ENCODE measurements around the gene USP3. TPM values are rescaled to one million over a fixed set of nuclear protein-coding genes. Genes with fewer than 3 reads are reported as not detected.
A peak's percentile ranks its signal among the peaks of the same experiment; 100 is the strongest.

The USP3 gene
- total and polyA plus RNA-seq, 2 of the 13 experiments (the other 11 are each of a cell fraction or from before 2014, with no cell fraction given), result 14.3 to 61.2 TPM

- TF ChIP-seq ZFP82 (CRISPR knock-in tag; IDR thresholded peaks at IDR 0.05; ENCODE audit: borderline replicate concordance), result peak; percentile 43; the same call in 1 of the 2 replicates
- TF ChIP-seq ZNF629 (CRISPR knock-in tag; conservative IDR thresholded peaks at IDR 0.05), result no peak
- TF ChIP-seq KDM2A (CRISPR knock-in tag; IDR thresholded peaks at IDR 0.05; ENCODE audit: borderline replicate concordance, low read depth), result no peak; the same call in 1 of the 2 replicates
- TF ChIP-seq DBP (CRISPR knock-in tag; IDR thresholded peaks at IDR 0.05; ENCODE audit: not compliant biosample characterization), result peak; percentile 81
- peak; percentile 84; the same call in 1 of the 2 replicates for TF ChIP-seq ZNF235 (CRISPR knock-in tag; IDR thresholded peaks at IDR 0.05; ENCODE audit: borderline replicate concordance)
- TF ChIP-seq PAXIP1 (CRISPR knock-in tag; conservative IDR thresholded peaks at IDR 0.05), result 0 out of 2 replicates have a peak, but pooled peaks have one; percentile 1
- TF ChIP-seq GZF1 (CRISPR knock-in tag; IDR thresholded peaks at IDR 0.05), result no peak
- no peak; the same call in none of the 2 replicates for TF ChIP-seq FOXC1 (CRISPR knock-in tag; IDR thresholded peaks at IDR 0.05; ENCODE audit: borderline replicate concordance)
- TF ChIP-seq ZNF24 (IDR thresholded peaks at IDR 0.05), result no peak
- TF ChIP-seq DMAP1 (CRISPR knock-in tag; IDR thresholded peaks at IDR 0.05), result peak; percentile 86
- TF ChIP-seq ZNF891 (CRISPR knock-in tag; IDR thresholded peaks at IDR 0.05), result peak; percentile 73; the same call in 1 of the 2 replicates
- TF ChIP-seq ZFAT (CRISPR knock-in tag; conservative IDR thresholded peaks at IDR 0.05), result no peak
- TF ChIP-seq TRIM22 (IDR thresholded peaks at IDR 0.05), result no peak
- TF ChIP-seq ZNF430 (CRISPR knock-in tag; IDR thresholded peaks at IDR 0.05), result peak; percentile 65; the same call in 1 of the 2 replicates
- no peak for TF ChIP-seq GTF2F1 (IDR thresholded peaks at IDR 0.05; ENCODE audit: low read length)
- no peak for TF ChIP-seq ZNF713 (CRISPR knock-in tag; IDR thresholded peaks at IDR 0.05)
- 0 out of 2 replicates have a peak, but pooled peaks have one; percentile 80 for TF ChIP-seq ZNF343 (CRISPR knock-in tag; IDR thresholded peaks at IDR 0.05)
- no peak; the same call in 1 of the 2 replicates for TF ChIP-seq ETS1 (CRISPR knock-in tag; IDR thresholded peaks at IDR 0.05)
- no peak for TF ChIP-seq CREB3 (CRISPR knock-in tag; IDR thresholded peaks at IDR 0.05)
- TF ChIP-seq SMAD3 (CRISPR knock-in tag; IDR thresholded peaks at IDR 0.05), result no peak
- peak; percentile 90; the same call in 1 of the 2 replicates for TF ChIP-seq DNMT1 (CRISPR knock-in tag; IDR thresholded peaks at IDR 0.05)
- TF ChIP-seq CAMTA2 (CRISPR knock-in tag; IDR thresholded peaks at IDR 0.05; ENCODE audit: borderline replicate concordance), result no peak
- peak; percentile 53; the same call in 1 of the 2 replicates for TF ChIP-seq KAT7 (CRISPR knock-in tag; IDR thresholded peaks at IDR 0.05; ENCODE audit: borderline replicate concordance)
- TF ChIP-seq BCL6 (CRISPR knock-in tag; IDR thresholded peaks at IDR 0.05), result no peak
- TF ChIP-seq ELF3 (CRISPR knock-in tag; IDR thresholded peaks at IDR 0.05), result no peak; the same call in 1 of the 2 replicates
Measured at GRCh38 chr15:63600616-63601025, 96.2 kb downstream of the USP3 start (continued).

Measured in HepG2 (cell line).